Raji (cell line): Measurements from ENCODE around the gene SNRPA1.

Source experiments
- POLR2A ChIP-seq: IDR thresholded peaks from 2 replicates; pipeline ENCODE4 v1.6.1; 2011; ENCODE audit warnings: low read depth, low read length, control low read depth; ENCODE audit not compliant: insufficient read depth

SNRPA1 gene

GRCh38 chr15:101294731-101295606 is at the start of gene SNRPA1:
Gene SNRPA1, minus strand, starts transcription at chr15:101295248. Its CDS starts 70 bp downstream, at chr15:101295178.
- TF ChIP-seq POLR2A = peak; percentile 87

- TF ChIP-seq POLR2A = no peak
Observed at GRCh38 chr15:101342056-101342455, 47.0 kb upstream of the SNRPA1 start.

- no peak for TF ChIP-seq POLR2A
Observed at GRCh38 chr15:101338502-101339057, 43.5 kb upstream of the SNRPA1 start.

DNA sequence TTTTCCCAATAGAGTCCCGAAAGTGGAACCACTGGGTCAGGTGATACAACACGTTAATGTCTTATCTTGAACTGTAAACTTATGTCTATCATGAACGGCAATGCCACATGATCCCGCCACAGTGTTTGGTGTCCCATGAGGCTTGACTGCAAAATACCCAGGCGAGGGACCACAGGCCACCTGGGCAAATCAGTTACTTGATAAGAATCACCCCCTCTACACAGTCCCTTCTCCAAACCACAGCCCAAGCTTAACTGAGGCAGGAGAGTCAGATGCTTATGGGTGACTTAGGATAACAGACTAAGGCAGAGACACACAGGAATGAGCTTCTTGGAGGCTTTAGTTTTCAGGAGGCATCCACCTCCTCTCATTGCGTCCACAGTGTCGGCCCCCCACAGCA is 42.9 kb upstream of the SNRPA1 start:
- TF ChIP-seq POLR2A = no peak

DNA sequence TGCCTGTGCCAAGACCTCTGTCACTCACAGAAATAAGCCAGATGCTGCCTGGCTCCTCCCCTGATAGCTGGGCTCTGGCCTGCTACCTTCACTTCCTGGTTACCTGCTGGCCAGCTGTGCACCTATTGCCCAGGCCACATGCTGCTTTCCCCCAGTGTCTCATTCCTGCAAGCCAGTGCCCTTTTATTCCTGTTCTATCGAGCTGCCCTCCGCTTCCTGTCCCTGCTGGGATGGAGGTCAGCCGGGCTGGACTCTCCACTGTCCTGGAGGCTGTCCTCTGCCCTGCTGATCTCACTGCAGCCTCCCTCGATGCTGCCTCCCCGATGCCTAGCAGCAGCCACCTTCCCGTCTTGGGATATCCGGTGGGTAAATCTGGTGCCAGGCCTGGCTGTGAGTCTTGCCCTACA is 37.0 kb upstream of the SNRPA1 start:
- no peak for TF ChIP-seq POLR2A

GRCh38 chr15:101329867-101330380 is 34.9 kb upstream of the SNRPA1 start:
- no peak for TF ChIP-seq POLR2A

DNA sequence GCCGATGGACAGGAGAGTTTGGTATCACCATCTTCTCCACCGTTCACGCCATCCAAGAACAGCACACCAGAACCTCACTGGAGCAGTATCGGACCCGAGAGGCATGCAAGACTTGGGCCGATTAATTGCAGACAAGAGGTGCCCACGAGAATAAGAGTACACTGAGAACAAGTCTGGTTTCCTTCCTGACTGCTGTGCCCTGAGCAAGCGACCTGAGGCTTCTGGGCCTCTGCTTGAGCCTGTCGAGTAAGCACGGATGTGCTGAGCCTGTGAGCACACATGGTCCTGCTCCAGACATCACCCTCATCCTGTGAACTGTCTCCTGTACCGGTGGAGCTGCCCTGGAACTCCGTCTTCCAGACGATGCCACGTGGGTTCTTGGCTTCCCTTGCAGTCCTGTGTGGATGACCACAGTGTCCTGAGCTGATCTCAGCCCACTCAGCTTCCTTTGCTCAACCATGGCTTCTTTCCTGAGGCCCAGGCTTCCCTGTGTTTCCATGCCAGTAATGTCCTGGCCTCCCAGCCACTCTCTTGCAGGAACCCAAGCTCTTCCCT is 34.3 kb upstream of the SNRPA1 start:
- TF ChIP-seq POLR2A = no peak

DNA sequence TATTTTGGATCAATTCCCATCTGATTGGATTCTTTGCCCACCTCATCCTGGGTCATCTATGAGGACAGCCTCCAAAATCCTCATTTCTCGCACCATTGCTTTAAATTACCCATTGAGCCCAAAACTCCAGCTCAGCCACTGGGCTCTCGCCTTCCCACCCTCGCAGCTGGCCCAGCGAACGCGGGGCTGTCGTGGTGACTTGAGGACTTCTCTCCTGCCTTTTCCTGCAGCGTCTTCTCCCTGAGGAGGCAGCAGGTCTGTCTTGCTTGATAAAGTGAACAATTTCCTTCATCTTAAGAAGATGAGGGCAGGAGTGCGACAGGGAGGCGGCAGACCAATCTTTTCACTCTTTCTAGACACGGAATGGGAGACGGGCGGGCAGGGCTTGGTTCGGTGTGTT is 33.0 kb upstream of the SNRPA1 start:
- TF ChIP-seq POLR2A = no peak

- TF ChIP-seq POLR2A = no peak
Observed at GRCh38 chr15:101327147-101327740, 32.2 kb upstream of the SNRPA1 start.

DNA sequence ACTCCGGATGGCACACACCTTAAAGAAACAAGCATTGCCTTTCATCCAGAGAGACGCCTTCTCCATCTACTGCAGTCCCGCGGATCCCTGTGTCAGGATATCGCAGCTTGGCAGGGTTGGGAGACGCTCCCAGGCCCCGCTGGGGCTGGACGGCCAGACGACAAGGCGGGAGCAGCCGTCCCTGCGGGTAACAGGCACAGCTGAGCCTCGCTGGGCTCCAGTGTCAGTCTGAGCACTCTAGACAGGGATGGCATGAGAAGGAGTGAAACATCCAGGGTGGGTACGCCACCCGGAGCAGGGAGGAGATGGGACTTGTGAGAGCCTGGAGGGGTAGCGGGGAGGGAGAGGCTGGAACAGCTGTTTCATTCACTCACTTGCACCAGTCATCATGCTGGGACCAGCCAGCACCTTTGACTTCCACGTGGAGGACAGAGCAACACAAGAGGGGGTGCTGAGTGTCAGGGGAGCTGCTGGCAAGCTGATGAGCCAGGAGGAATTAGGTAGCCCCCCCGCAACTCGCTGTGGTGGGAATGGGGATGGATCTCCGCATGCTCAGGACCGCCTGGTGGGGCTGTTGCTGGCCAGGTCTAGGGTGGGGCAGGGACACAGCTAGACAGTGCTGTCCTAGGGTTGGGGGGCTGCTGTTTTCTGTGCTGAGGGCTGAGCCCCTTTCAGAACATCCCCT is 31.6 kb upstream of the SNRPA1 start:
- no peak for TF ChIP-seq POLR2A

GRCh38 chr15:101326026-101326315 is 30.9 kb upstream of the SNRPA1 start:
- TF ChIP-seq POLR2A = no peak

DNA sequence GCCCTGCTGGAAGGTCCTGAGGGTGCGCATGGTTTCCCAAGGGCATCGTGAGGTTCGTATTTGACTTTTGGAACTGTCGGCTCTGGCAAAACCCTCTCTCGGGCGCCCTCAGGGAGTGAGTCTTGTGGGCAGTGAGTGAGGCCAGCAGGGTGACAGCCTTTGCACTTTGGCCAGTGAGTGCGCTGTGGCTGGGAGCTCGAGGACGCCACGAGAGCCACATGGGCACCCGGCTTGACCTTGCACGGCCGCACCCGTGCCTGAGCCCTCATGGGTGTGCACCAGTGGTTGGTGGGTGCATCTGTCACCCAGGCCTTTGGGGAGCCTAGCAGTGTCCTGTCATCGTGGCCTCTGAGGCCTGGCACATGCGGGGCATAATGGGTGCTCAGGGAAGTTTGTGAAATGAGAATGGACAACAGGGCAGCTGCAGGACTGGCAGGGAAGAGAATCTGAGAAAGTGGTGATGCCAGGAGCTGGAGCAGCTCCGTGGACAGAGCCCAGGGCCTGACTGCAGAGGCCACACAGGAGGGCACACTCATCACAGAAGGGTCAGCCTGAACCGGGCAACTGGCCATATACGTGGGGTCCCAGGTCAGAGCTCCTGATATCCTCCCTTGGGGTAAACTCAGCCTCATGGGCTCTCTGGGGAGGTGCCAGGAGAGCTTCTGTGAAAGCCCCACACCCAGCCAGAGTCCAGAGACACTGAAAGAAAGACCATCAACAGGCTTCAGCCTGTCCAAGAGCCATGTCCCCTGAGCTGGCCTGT is 30.4 kb upstream of the SNRPA1 start:
- TF ChIP-seq POLR2A = no peak

DNA sequence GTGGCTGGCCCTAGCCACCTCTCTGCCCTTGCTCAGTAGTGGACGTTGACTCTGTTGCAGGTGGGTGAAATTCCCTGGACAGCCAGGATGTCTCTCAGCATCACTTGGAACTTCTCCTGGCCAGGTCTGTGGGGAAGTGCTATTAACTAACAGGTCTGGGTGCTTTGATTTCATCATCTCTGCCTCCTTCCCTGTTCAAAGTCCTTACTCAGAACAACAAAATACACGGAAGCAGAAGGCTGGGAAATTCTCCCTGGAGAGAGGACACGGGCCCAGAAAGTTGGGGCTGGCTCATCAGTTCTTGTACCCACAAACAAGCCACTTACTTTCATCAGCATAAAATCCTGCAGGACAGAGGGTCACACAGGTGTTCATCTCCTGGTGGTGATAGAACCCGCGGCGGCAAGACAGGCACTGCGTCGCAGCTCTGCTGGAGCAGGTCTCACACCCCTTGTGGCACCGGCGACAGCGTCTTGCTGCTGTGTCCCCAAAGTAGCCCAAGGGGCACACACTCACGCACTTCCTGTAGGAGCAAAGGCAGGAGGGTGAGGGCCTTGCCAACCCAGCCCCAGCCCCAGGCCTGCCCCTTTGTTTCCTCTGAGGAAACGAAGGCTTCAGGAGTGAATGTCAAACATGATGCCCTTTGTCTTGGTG is 29.6 kb upstream of the SNRPA1 start:
- TF ChIP-seq POLR2A = no peak
